GM12878 (cell line): Measurements from ENCODE around the gene MTHFR. TPM values are rescaled to one million over a fixed set of nuclear protein-coding genes. Genes with fewer than 3 reads are reported as not detected.
A peak's percentile ranks its signal among the peaks of the same experiment; 100 is the strongest.

Experiments used
- BCL11A ChIP-seq: IDR thresholded peaks from 2 replicates; pipeline ENCODE4 v1.6.1; 2011; ENCODE audit warnings: low read depth, low read length
- CBFB ChIP-seq: IDR thresholded peaks from 2 replicates; pipeline ENCODE4 v1.6.1; 2016; ENCODE audit warnings: antibody characterized with exemption, low read depth
- CHD2 ChIP-seq: IDR thresholded peaks from 2 replicates; pipeline ENCODE4 v1.6.1; 2011; ENCODE audit warnings: low read depth, low read length, improper control_type of control experiment, borderline replicate concordance
- FOXM1 ChIP-seq: IDR thresholded peaks from 2 replicates; pipeline ENCODE4 v1.6.1; 2012; ENCODE audit warnings: low read depth, mild to moderate bottlenecking, inconsistent platforms, low read length, moderate library complexity
- KAT2A ChIP-seq: conservative IDR thresholded peaks from 2 replicates; pipeline ENCODE4 v1.6.1; 2011; ENCODE audit warnings: low read depth, low read length; ENCODE audit not compliant: control insufficient read depth
- MEF2A ChIP-seq: IDR thresholded peaks from 2 replicates; pipeline ENCODE4 v1.6.1; 2011; ENCODE audit warnings: low read depth, mild to moderate bottlenecking, low read length, moderate library complexity; ENCODE audit not compliant: insufficient read depth
- NBN ChIP-seq: fragments of 450-650 bp; IDR thresholded peaks from 2 replicates; pipeline ENCODE4 v1.6.1; 2016
- PAX5 ChIP-seq: IDR thresholded peaks from 2 replicates; pipeline ENCODE4 v1.6.1; 2011; ENCODE audit warnings: low read depth, low read length, borderline replicate concordance
- RELA ChIP-seq: fragments of 450-650 bp; IDR thresholded peaks from 2 replicates; pipeline ENCODE4 v1.8.0; 2014; ENCODE audit warnings: borderline replicate concordance; ENCODE audit not compliant: partially characterized antibody
- STAT3 ChIP-seq: IDR thresholded peaks from 2 replicates; pipeline ENCODE4 v1.6.1; 2011; ENCODE audit warnings: low read depth, low read length, improper control_type of control experiment
- polyA plus RNA-seq, 11 experiments: library from polyadenylated mRNA; depleted of rRNA in 4 of 11; unstranded in 6 of 11; stranded (reverse) in 5 of 11; fragments of >200 nt; fragmentation: Nextera tagmentation in 4 of 11; fragmentation: Illumina TruSeq in 1 of 11; extraction: Ambion mirVana in 4 of 11; extraction: Trizol in 1 of 11; gene quantifications; 1 replicate in 1 of 11; 2 replicates in 10 of 11; pipeline versions ENCODE4 v1.2.1 to v1.2.3, GENCODE V29; 2011 to 2016; ENCODE audit warnings: inconsistent platforms in 2 of 11, missing spikeins in 2 of 11, low read depth in 1 of 11
- total RNA-seq, 4 experiments: library from RNA; depleted of rRNA in 3 of 4; stranded (reverse); fragments of >200 nt in 3 of 4; fragmentation: Illumina TruSeq in 1 of 4; extraction: Trizol in 1 of 4; gene quantifications; 2 replicates each; pipeline versions ENCODE4 v1.2.1 to v1.2.3, GENCODE V29; 2013 to 2021
- TF ChIP-seq, protein P1 (sequence below): IDR thresholded peaks from 2 replicates; pipeline ENCODE4 v1.6.1; 2011; ENCODE audit warnings: borderline replicate concordance, low read depth, mild to moderate bottlenecking, moderate library complexity, mixed read lengths, low read length; ENCODE audit not compliant: insufficient read depth; ENCODE audit errors: extremely low read length
- TF ChIP-seq, protein P2 (sequence below): fragments of 450-650 bp; formaldehyde crosslinking; IDR thresholded peaks from 2 replicates; pipeline ENCODE4 v1.5.0; 2022; ENCODE audit warnings: mild to moderate bottlenecking, missing genetic modification characterization
- TF ChIP-seq, protein P3 (sequence below): fragments of 450-650 bp; IDR thresholded peaks from 2 replicates; pipeline ENCODE4 v1.6.1; 2017; ENCODE audit warnings: borderline replicate concordance
- TF ChIP-seq, protein P4 (sequence below): IDR thresholded peaks from 2 replicates; pipeline ENCODE4 v1.6.1; 2011; ENCODE audit warnings: low read depth, low read length, improper control_type of control experiment, borderline replicate concordance
- TF ChIP-seq, protein P5 (sequence below): fragments of 450-650 bp; IDR thresholded peaks from 2 replicates; pipeline ENCODE4 v1.6.1; 2016; ENCODE audit warnings: mild to moderate bottlenecking, moderate library complexity, borderline replicate concordance
- TF ChIP-seq, protein P6 (sequence below): IDR thresholded peaks from 2 replicates; pipeline ENCODE4 v1.6.1; 2012; ENCODE audit warnings: low read depth, low read length, improper control_type of control experiment

Gene MTHFR
- total and polyA plus RNA-seq, 10 of the 15 experiments (the other 5 are each of a cell fraction or from before 2014, with no cell fraction given) = 1.0 to 16.8 (median 9.4) TPM

DNA sequence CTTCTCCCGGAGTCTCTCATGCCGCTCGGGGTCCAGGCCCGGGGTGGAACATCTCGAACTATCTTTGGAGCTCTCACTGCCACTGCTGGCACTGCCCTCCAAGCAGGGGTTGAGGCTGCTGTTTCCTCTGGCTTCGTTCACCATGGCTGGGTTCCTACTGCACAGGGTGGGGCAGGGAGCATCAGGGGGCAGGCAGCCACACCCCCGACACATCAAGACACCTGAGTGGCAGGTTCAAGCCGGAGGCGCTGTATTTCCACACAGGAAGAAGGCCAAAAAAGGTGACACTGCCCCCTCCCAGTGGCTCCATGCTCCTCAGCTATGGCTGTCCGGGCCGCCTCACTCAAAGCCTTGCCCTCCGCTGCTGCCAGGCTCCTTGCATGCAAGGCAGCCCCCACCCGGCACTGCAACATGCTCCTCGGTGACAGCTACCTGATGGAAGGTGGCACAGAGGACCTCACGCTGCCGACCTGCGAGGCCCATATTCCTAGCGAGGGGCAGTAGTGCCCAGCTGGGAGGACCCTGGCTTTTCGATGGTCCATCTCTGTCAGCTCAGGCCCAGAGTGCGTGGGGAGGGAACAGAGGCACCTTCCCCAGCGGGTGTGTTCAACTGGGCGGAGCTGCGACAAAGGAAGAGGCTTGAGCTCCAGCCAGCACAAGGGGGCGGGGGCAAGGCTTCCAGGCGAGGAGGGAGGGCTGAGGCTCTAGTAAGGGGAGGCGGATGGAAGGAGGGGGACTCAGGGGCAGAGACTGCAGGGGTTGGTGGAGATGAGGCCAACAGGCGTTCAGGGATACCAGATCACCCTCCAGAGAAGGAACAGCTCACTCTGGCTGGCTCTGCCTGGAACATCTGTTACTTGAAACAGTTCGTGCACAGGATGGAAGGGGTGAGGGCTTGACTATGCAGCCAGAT lies 2.5 kb downstream of the MTHFR start (continued):
- TF ChIP-seq, protein P1, sequence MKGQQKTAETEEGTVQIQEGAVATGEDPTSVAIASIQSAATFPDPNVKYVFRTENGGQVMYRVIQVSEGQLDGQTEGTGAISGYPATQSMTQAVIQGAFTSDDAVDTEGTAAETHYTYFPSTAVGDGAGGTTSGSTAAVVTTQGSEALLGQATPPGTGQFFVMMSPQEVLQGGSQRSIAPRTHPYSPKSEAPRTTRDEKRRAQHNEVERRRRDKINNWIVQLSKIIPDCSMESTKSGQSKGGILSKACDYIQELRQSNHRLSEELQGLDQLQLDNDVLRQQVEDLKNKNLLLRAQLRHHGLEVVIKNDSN = no peak
- no peak for TF ChIP-seq MEF2A
- TF ChIP-seq RELA = no peak
- TF ChIP-seq, protein P2, sequence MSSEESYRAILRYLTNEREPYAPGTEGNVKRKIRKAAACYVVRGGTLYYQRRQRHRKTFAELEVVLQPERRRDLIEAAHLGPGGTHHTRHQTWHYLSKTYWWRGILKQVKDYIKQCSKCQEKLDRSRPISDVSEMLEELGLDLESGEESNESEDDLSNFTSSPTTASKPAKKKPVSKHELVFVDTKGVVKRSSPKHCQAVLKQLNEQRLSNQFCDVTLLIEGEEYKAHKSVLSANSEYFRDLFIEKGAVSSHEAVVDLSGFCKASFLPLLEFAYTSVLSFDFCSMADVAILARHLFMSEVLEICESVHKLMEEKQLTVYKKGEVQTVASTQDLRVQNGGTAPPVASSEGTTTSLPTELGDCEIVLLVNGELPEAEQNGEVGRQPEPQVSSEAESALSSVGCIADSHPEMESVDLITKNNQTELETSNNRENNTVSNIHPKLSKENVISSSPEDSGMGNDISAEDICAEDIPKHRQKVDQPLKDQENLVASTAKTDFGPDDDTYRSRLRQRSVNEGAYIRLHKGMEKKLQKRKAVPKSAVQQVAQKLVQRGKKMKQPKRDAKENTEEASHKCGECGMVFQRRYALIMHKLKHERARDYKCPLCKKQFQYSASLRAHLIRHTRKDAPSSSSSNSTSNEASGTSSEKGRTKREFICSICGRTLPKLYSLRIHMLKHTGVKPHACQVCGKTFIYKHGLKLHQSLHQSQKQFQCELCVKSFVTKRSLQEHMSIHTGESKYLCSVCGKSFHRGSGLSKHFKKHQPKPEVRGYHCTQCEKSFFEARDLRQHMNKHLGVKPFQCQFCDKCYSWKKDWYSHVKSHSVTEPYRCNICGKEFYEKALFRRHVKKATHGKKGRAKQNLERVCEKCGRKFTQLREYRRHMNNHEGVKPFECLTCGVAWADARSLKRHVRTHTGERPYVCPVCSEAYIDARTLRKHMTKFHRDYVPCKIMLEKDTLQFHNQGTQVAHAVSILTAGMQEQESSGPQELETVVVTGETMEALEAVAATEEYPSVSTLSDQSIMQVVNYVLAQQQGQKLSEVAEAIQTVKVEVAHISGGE = no peak
- no peak for TF ChIP-seq FOXM1
- TF ChIP-seq CHD2 = no peak
- TF ChIP-seq, protein P3, sequence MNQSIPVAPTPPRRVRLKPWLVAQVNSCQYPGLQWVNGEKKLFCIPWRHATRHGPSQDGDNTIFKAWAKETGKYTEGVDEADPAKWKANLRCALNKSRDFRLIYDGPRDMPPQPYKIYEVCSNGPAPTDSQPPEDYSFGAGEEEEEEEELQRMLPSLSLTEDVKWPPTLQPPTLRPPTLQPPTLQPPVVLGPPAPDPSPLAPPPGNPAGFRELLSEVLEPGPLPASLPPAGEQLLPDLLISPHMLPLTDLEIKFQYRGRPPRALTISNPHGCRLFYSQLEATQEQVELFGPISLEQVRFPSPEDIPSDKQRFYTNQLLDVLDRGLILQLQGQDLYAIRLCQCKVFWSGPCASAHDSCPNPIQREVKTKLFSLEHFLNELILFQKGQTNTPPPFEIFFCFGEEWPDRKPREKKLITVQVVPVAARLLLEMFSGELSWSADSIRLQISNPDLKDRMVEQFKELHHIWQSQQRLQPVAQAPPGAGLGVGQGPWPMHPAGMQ = no peak
- TF ChIP-seq, protein P4, sequence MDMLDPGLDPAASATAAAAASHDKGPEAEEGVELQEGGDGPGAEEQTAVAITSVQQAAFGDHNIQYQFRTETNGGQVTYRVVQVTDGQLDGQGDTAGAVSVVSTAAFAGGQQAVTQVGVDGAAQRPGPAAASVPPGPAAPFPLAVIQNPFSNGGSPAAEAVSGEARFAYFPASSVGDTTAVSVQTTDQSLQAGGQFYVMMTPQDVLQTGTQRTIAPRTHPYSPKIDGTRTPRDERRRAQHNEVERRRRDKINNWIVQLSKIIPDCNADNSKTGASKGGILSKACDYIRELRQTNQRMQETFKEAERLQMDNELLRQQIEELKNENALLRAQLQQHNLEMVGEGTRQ = no peak
- TF ChIP-seq, protein P5, sequence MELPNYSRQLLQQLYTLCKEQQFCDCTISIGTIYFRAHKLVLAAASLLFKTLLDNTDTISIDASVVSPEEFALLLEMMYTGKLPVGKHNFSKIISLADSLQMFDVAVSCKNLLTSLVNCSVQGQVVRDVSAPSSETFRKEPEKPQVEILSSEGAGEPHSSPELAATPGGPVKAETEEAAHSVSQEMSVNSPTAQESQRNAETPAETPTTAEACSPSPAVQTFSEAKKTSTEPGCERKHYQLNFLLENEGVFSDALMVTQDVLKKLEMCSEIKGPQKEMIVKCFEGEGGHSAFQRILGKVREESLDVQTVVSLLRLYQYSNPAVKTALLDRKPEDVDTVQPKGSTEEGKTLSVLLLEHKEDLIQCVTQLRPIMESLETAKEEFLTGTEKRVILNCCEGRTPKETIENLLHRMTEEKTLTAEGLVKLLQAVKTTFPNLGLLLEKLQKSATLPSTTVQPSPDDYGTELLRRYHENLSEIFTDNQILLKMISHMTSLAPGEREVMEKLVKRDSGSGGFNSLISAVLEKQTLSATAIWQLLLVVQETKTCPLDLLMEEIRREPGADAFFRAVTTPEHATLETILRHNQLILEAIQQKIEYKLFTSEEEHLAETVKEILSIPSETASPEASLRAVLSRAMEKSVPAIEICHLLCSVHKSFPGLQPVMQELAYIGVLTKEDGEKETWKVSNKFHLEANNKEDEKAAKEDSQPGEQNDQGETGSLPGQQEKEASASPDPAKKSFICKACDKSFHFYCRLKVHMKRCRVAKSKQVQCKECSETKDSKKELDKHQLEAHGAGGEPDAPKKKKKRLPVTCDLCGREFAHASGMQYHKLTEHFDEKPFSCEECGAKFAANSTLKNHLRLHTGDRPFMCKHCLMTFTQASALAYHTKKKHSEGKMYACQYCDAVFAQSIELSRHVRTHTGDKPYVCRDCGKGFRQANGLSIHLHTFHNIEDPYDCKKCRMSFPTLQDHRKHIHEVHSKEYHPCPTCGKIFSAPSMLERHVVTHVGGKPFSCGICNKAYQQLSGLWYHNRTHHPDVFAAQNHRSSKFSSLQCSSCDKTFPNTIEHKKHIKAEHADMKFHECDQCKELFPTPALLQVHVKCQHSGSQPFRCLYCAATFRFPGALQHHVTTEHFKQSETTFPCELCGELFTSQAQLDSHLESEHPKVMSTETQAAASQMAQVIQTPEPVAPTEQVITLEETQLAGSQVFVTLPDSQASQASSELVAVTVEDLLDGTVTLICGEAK = no peak; the same call in 1 of the 2 replicates
- no peak for TF ChIP-seq KAT2A
- no peak for TF ChIP-seq PAX5
- no peak for TF ChIP-seq BCL11A
- TF ChIP-seq STAT3 = no peak
- no peak for TF ChIP-seq CBFB
- TF ChIP-seq, protein P6, sequence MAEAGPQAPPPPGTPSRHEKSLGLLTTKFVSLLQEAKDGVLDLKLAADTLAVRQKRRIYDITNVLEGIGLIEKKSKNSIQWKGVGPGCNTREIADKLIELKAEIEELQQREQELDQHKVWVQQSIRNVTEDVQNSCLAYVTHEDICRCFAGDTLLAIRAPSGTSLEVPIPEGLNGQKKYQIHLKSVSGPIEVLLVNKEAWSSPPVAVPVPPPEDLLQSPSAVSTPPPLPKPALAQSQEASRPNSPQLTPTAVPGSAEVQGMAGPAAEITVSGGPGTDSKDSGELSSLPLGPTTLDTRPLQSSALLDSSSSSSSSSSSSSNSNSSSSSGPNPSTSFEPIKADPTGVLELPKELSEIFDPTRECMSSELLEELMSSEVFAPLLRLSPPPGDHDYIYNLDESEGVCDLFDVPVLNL = no peak
- peak; percentile 33; the same call in 1 of the 2 replicates for TF ChIP-seq NBN
